ENCODE data around the gene TMPRSS7.

GRCh38 chr3:112053229-112053628, 18.7 kb downstream of the TMPRSS7 start:
- TF ChIP-seq, protein P1, sequence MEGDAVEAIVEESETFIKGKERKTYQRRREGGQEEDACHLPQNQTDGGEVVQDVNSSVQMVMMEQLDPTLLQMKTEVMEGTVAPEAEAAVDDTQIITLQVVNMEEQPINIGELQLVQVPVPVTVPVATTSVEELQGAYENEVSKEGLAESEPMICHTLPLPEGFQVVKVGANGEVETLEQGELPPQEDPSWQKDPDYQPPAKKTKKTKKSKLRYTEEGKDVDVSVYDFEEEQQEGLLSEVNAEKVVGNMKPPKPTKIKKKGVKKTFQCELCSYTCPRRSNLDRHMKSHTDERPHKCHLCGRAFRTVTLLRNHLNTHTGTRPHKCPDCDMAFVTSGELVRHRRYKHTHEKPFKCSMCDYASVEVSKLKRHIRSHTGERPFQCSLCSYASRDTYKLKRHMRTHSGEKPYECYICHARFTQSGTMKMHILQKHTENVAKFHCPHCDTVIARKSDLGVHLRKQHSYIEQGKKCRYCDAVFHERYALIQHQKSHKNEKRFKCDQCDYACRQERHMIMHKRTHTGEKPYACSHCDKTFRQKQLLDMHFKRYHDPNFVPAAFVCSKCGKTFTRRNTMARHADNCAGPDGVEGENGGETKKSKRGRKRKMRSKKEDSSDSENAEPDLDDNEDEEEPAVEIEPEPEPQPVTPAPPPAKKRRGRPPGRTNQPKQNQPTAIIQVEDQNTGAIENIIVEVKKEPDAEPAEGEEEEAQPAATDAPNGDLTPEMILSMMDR (IDR thresholded peaks at IDR 0.05 in 8 of 11, conservative IDR thresholded peaks at IDR 0.05 in 3 of 11) = no peak
- no peak for TF ChIP-seq POLR2A (IDR thresholded peaks at IDR 0.05)
